Gastrocnemius medialis (tissue), 4 donors: ENCODE measurements around the gene TRIM34. TPM values are rescaled to one million over a fixed set of nuclear protein-coding genes. Genes with fewer than 3 reads are reported as not detected.

Experiments
- ATAC-seq, 2 donors: fragments of 150-250 bp; one replicate each; pipeline ENCODE4 v1.9.1; 2016
- DNase-seq, 2 donors: peaks; one replicate each; pipeline ENCODE4 v3.0.0-alpha.2; 2019
- H3K27ac ChIP-seq, 4 donors: fragments of 200-600 bp; sonication (generic); 1 replicate in 1 of 4; 2 replicates in 3 of 4; pipeline ENCODE4 v1.5.1; 2016 to 2018; ENCODE audit warnings: mild to moderate bottlenecking in 2 of 4, moderate library complexity in 1 of 4
- H3K27me3 ChIP-seq, 3 donors: fragments of 200-600 bp; sonication (generic) in 2 of 3; 1 replicate in 1 of 3; 2 replicates in 2 of 3; pipeline versions ENCODE4 v1.5.1 to v1.6.0; 2016 to 2019; ENCODE audit warnings: mild to moderate bottlenecking in 1 of 3, moderate library complexity in 1 of 3
- H3K36me3 ChIP-seq, 2 donors: fragments of 200-600 bp; sonication (generic) in 1 of 2; one replicate each; pipeline ENCODE4 v1.5.1; 2017 to 2018
- H3K4me1 ChIP-seq, 2 donors: fragments of 200-600 bp; sonication (generic) in 1 of 2; one replicate each; pipeline ENCODE4 v1.5.1; 2016 to 2017; ENCODE audit warnings: mild to moderate bottlenecking in 2 of 2
- H3K4me3 ChIP-seq, 4 donors: fragments of 200-600 bp; sonication (generic) in 3 of 4; 1 replicate in 1 of 4; 2 replicates in 3 of 4; pipeline ENCODE4 v1.5.1; 2016 to 2019; ENCODE audit warnings: mild to moderate bottlenecking in 2 of 4
- H3K9me3 ChIP-seq, 3 donors: fragments of 200-600 bp; sonication (generic) in 2 of 3; 1 replicate in 1 of 3; 2 replicates in 2 of 3; pipeline ENCODE4 v1.5.1; 2016 to 2019
- CTCF ChIP-seq, 5 experiments: fragments of 450-650 bp in 3 of 5; fragments of 200-600 bp in 2 of 5; sonication (generic) in 2 of 5; IDR thresholded peaks in 4 of 5; conservative IDR thresholded peaks in 1 of 5; 1 replicate in 4 of 5; 2 replicates in 1 of 5; pipeline ENCODE4 v1.5.1; 2016 to 2019; ENCODE audit warnings: antibody characterized with exemption in 5 of 5, mild to moderate bottlenecking in 3 of 5, moderate library complexity in 3 of 5
- POLR2A ChIP-seq, 2 donors: fragments of 450-650 bp; IDR thresholded peaks; one replicate each; pipeline ENCODE4 v1.6.1; 2017; ENCODE audit warnings: antibody characterized with exemption in 2 of 2, mild to moderate bottlenecking in 2 of 2, moderate library complexity in 2 of 2
- in situ Hi-C, 4 donors: fragments of 200-750 bp; cut with MboI; loops; one replicate each; pipeline versions ENCODE4 v1.15.0 to v1.8.0; 2017; ENCODE audit warnings: low sequenced_read_pairs in 4 of 4
- intact Hi-C: fragments of 100-400 bp; cut with DNase I; formaldehyde crosslinking; loops from one replicate; pipeline ENCODE4 v1.15.1; 2023; ENCODE audit warnings: low total_unique reads
- total RNA-seq, 4 donors: library from RNA; depleted of rRNA; stranded (reverse); fragments of >200 nt; gene quantifications; one replicate each; pipeline versions ENCODE4 v1.1.0 to v1.2.3, GENCODE V29; 2016

The TRIM34 gene
- 1 to 10 TPM in 3 of 4 donors, under 1 TPM in 1; 0.32 to 1.6 (median 1.2) TPM for total RNA-seq

GRCh38 chr11:5624489-5625279, at the start of gene TRIM34:
TRIM34 (plus strand) TSS chr11:5625001; CDS start chr11:5632332, 7,331 bp downstream.
- in situ Hi-C loops (no loop called here), intact Hi-C loops (no loop called here)
- Histone ChIP-seq H3K4me1 (peaks cover 4 to 6% of the 10 kb centered on the region in 2 donors), H3K9me3 (no peaks in the 10 kb centered on the region), H3K27me3 (no peaks in the 10 kb centered on the region), H3K36me3 (no peaks in the 10 kb centered on the region), H3K4me3 (peak within 1 kb of the TSS; percentile 46 to 72 (median 62)), H3K27ac (peak within 1 kb of the TSS; percentile 24 to 72 (median 62))
- ATAC-seq (peak; percentile 80 to 90), DNase-seq (peak; percentile 20 to 23)
- TF ChIP-seq POLR2A (IDR thresholded peaks at IDR 0.05), result no peak
- TF ChIP-seq CTCF (IDR thresholded peaks at IDR 0.05 in 4 of 5, conservative IDR thresholded peaks at IDR 0.05 in 1 of 5), result no peak

GRCh38 chr11:5575152-5575551, 49.6 kb upstream of the TRIM34 start:
- no peak for TF ChIP-seq POLR2A (IDR thresholded peaks at IDR 0.05)
- no peak for TF ChIP-seq CTCF (IDR thresholded peaks at IDR 0.05 in 4 of 5, conservative IDR thresholded peaks at IDR 0.05 in 1 of 5)
- Histone ChIP-seq H3K27ac (no peak overlapping the region), H3K9me3 (no peaks in the 10 kb centered on the region), H3K27me3 (no peaks in the 10 kb centered on the region), H3K36me3 (no peaks in the 10 kb centered on the region), H3K4me3 (no peak overlapping the region), H3K4me1 (no peaks in the 10 kb centered on the region)
- no peak for ATAC-seq
- DNase-seq, result no peak
- intact Hi-C loops (no loop called here), in situ Hi-C loops (no loop called here)

- Histone ChIP-seq H3K36me3 (no peaks in the 10 kb centered on the region), H3K4me3 (no peak overlapping the region), H3K9me3 (no peaks in the 10 kb centered on the region), H3K27me3 (no peaks in the 10 kb centered on the region), H3K27ac (no peak overlapping the region), H3K4me1 (no peaks in the 10 kb centered on the region)
- DNase-seq (no peak), ATAC-seq (no peak)
- in situ Hi-C loops, result no loop called here
- no peak for TF ChIP-seq POLR2A (IDR thresholded peaks at IDR 0.05)
- intact Hi-C loops, result no loop called here
These were observed 47.7 kb upstream of the TRIM34 start for GRCh38 chr11:5577101-5577500.

GRCh38 chr11:5580577-5580976, 44.2 kb upstream of the TRIM34 start, which contains the start of gene OR52B6:
OR52B6 (plus strand) TSS chr11:5580877; CDS start chr11:5580877, 0 bp downstream.
- ATAC-seq, result no peak
- no peaks in the 10 kb centered on the region for H3K36me3 ChIP-seq

More at GRCh38 chr11:5580577-5580976, 44.2 kb upstream of the TRIM34 start, which contains the start of gene OR52B6:
- intact Hi-C loops, result no loop called here
- no peak within 1 kb of the TSS for H3K4me3 ChIP-seq
- no peaks in the 10 kb centered on the region for H3K9me3 ChIP-seq
- DNase-seq, result no peak
- H3K27ac ChIP-seq, result no peak within 1 kb of the TSS
- no peaks in the 10 kb centered on the region for H3K4me1 ChIP-seq
- H3K27me3 ChIP-seq, result no peaks in the 10 kb centered on the region
- in situ Hi-C loops, result no loop called here
- TF ChIP-seq CTCF (IDR thresholded peaks at IDR 0.05 in 4 of 5, conservative IDR thresholded peaks at IDR 0.05 in 1 of 5) (no peak), POLR2A (IDR thresholded peaks at IDR 0.05) (no peak)
